Smooth muscle cell (in vitro differentiated cells): Measurements from ENCODE around the gene CDS2. TPM values are rescaled to one million over a fixed set of nuclear protein-coding genes. Genes with fewer than 3 reads are reported as not detected.

Source experiments
- DNase-seq: peaks from one replicate; lab custom pipeline; 2025; ENCODE audit not compliant: unreplicated experiment; lab: John Stamatoyannopoulos, UW
- H2AFZ ChIP-seq: fragments of 200-600 bp; sonication (generic); 2 replicates; pipeline ENCODE4 v1.6.0; 2016; ENCODE audit warnings: antibody characterized with exemption, low read depth, mild to moderate bottlenecking
- H3F3A ChIP-seq: fragments of 200-600 bp; sonication (generic); 2 replicates; pipeline ENCODE4 v1.6.0; 2017; ENCODE audit warnings: antibody characterized with exemption, low read depth
- H3K27ac ChIP-seq: fragments of 200-600 bp; sonication (generic); 2 replicates; pipeline ENCODE4 v1.5.1; 2016; ENCODE audit warnings: low read depth, mild to moderate bottlenecking
- H3K27me3 ChIP-seq: fragments of 200-600 bp; sonication (generic); 2 replicates; pipeline ENCODE4 v1.6.1; 2016; ENCODE audit warnings: low read depth, mild to moderate bottlenecking
- H3K36me3 ChIP-seq: fragments of 200-600 bp; sonication (generic); 2 replicates; pipeline ENCODE4 v1.5.1; 2016; ENCODE audit warnings: low read depth
- H3K4me1 ChIP-seq: fragments of 200-600 bp; sonication (generic); 2 replicates; pipeline ENCODE4 v1.5.1; 2016; ENCODE audit warnings: low read depth
- H3K4me2 ChIP-seq: fragments of 200-600 bp; sonication (generic); 2 replicates; pipeline ENCODE4 v1.6.0; 2016; ENCODE audit warnings: mild to moderate bottlenecking
- H3K4me3 ChIP-seq: fragments of 200-600 bp; sonication (generic); 2 replicates; pipeline ENCODE4 v1.5.1; 2016; ENCODE audit warnings: mild to moderate bottlenecking
- H3K79me2 ChIP-seq: fragments of 200-600 bp; sonication (generic); 2 replicates; pipeline ENCODE4 v1.6.0; 2016; ENCODE audit warnings: low read depth, mild to moderate bottlenecking
- H3K9ac ChIP-seq: fragments of 200-600 bp; sonication (generic); 2 replicates; pipeline ENCODE4 v1.6.0; 2016; ENCODE audit warnings: low read depth
- H3K9me3 ChIP-seq: fragments of 200-600 bp; sonication (generic); replicated peaks from 2 replicates; pipeline ENCODE4 v1.5.1; 2016; ENCODE audit warnings: low read depth
- H4K20me1 ChIP-seq: fragments of 200-600 bp; sonication (generic); 2 replicates; pipeline ENCODE4 v1.6.0; 2016; ENCODE audit warnings: low read depth
- CTCF ChIP-seq: fragments of 200-600 bp; sonication (generic); IDR thresholded peaks from 2 replicates; pipeline ENCODE4 v1.5.1; 2017; ENCODE audit warnings: borderline replicate concordance, mild to moderate bottlenecking, antibody characterized with exemption; ENCODE audit not compliant: insufficient read depth, poor library complexity, severe bottlenecking
- WGBS: methylation state at CpG from one replicate; pipeline ENCODE4 v1.1.7; 2016; ENCODE audit warnings: low lambda C conversion rate; 5-methylcytosine and 5-hydroxymethylcytosine counted together
- polyA plus RNA-seq: library from polyadenylated mRNA; unstranded; fragments of >200 nt; fragmentation: Nextera tagmentation; extraction: Ambion mirVana; gene quantifications from 2 replicates; pipeline ENCODE4 v1.2.1, GENCODE V29; 2016
- total RNA-seq: library from RNA; depleted of rRNA; stranded (reverse); fragments of >200 nt; gene quantifications from 2 replicates; pipeline ENCODE4 v1.2.3, GENCODE V29; 2014

The CDS2 gene
- total and polyA plus RNA-seq, 2 experiments from 2014 or later, result 24.9 to 25.9 TPM

GRCh38 chr20:5104479-5104878 lies 22.3 kb upstream of the CDS2 start:
- Histone ChIP-seq H3K9ac (no peak overlapping the region), H2AFZ (no peak overlapping the region), H3K4me1 (no peaks in the 10 kb centered on the region), H3K79me2 (peaks cover 3% of the 10 kb centered on the region), H3K4me2 (no peak overlapping the region), H3K36me3 (peaks cover 21% of the 10 kb centered on the region), H4K20me1 (peaks cover 39% of the 10 kb centered on the region), H3K27me3 (no peaks in the 10 kb centered on the region), H3K27ac (no peak overlapping the region), H3K9me3 (no peaks in the 10 kb centered on the region), H3K4me3 (no peak overlapping the region), H3F3A (peaks cover 7% of the 10 kb centered on the region)
- no peak for DNase-seq
- TF ChIP-seq CTCF, result no peak
- WGBS, result 99% methylated on average over 2 of the region's 2 CpGs

GRCh38 chr20:5109276-5109675 lies 17.5 kb upstream of the CDS2 start:
- Histone ChIP-seq H2AFZ (no peak overlapping the region), H3K9me3 (no peaks in the 10 kb centered on the region), H3K27me3 (no peaks in the 10 kb centered on the region), H3K4me1 (peaks cover 6% of the 10 kb centered on the region), H3K4me2 (no peak overlapping the region), H3K79me2 (peaks cover 19% of the 10 kb centered on the region), H3K36me3 (peaks cover 13% of the 10 kb centered on the region), H4K20me1 (peaks cover 3% of the 10 kb centered on the region), H3F3A (no peaks in the 10 kb centered on the region), H3K9ac (no peak overlapping the region), H3K4me3 (no peak overlapping the region), H3K27ac (no peak overlapping the region)
- 98% methylated on average over 5 of the region's 5 CpGs for WGBS
- no peak for TF ChIP-seq CTCF
- DNase-seq, result no peak

- Histone ChIP-seq H3K4me3 (peak overlapping the region; percentile 75), H3K79me2 (peaks cover 42% of the 10 kb centered on the region), H3K27ac (peak overlapping the region; percentile 85), H3K27me3 (no peaks in the 10 kb centered on the region), H2AFZ (peak overlapping the region; percentile 82), H3K4me2 (peak overlapping the region; percentile 97), H4K20me1 (peaks cover 14% of the 10 kb centered on the region), H3K36me3 (peaks cover 15% of the 10 kb centered on the region), H3K4me1 (peaks cover 24% of the 10 kb centered on the region), H3K9ac (peak overlapping the region; percentile 91), H3F3A (peaks cover 4% of the 10 kb centered on the region), H3K9me3 (no peaks in the 10 kb centered on the region)
- WGBS, result 72% methylated on average over 3 of the region's 3 CpGs
- no peak for TF ChIP-seq CTCF
- DNase-seq, result no peak
Measured at GRCh38 chr20:5113615-5113986, 13.2 kb upstream of the CDS2 start.

- no peak for TF ChIP-seq CTCF
- DNase-seq, result no peak
- H3K27me3 ChIP-seq, result no peaks in the 10 kb centered on the region
- H3K4me2 ChIP-seq, result no peak overlapping the region
- peaks cover 20% of the 10 kb centered on the region for H4K20me1 ChIP-seq
- H3K9me3 ChIP-seq, result no peaks in the 10 kb centered on the region
- no peak overlapping the region for H3K9ac ChIP-seq
- peaks cover 26% of the 10 kb centered on the region for H3K4me1 ChIP-seq
- peaks cover 48% of the 10 kb centered on the region for H3K79me2 ChIP-seq
- H3K27ac ChIP-seq, result peak overlapping the region; percentile 85
- peaks cover 4% of the 10 kb centered on the region for H3F3A ChIP-seq
- WGBS, result 93% methylated on average over 3 of the region's 3 CpGs
- H3K4me3 ChIP-seq, result no peak overlapping the region
- H2AFZ ChIP-seq, result no peak overlapping the region
- peaks cover 9% of the 10 kb centered on the region for H3K36me3 ChIP-seq
Measured at GRCh38 chr20:5114403-5114802, 12.4 kb upstream of the CDS2 start.
